HG02588 (cell line): ENCODE data around the gene EIF4A3.

Source experiments
- ATAC-seq: cut with Tn5 transposase; IDR thresholded peaks from one replicate; pipeline ENCODE4 v1.9.1; 2021; ENCODE audit warnings: mild to moderate bottlenecking, moderate library complexity; ENCODE audit not compliant: unreplicated experiment

Gene EIF4A3

GRCh38 chr17:80138856-80139426, 8.0 kb downstream of the EIF4A3 start:
- no peak for ATAC-seq

GRCh38 chr17:80137131-80137530, 9.8 kb downstream of the EIF4A3 start:
- no peak for ATAC-seq

- no peak for ATAC-seq
Observed at GRCh38 chr17:80133626-80133970, 13.3 kb downstream of the EIF4A3 start.

GRCh38 chr17:80132906-80133625, 13.9 kb downstream of the EIF4A3 start:
- no peak for ATAC-seq

GRCh38 chr17:80130992-80131391, 15.9 kb downstream of the EIF4A3 start:
- no peak for ATAC-seq

- ATAC-seq = no peak
Observed at GRCh38 chr17:80129006-80129565, 17.8 kb downstream of the EIF4A3 start.

- no peak for ATAC-seq
Observed at GRCh38 chr17:80126449-80126715, 20.5 kb downstream of the EIF4A3 start.

GRCh38 chr17:80125656-80126448, 21.1 kb downstream of the EIF4A3 start:
- no peak for ATAC-seq

- no peak for ATAC-seq
Observed at GRCh38 chr17:80124351-80124981, 22.5 kb downstream of the EIF4A3 start.

- no peak for ATAC-seq
Observed at GRCh38 chr17:80123791-80124190, 23.1 kb downstream of the EIF4A3 start.

GRCh38 chr17:80122926-80123505, 23.9 kb downstream of the EIF4A3 start:
- ATAC-seq = no peak

- no peak for ATAC-seq
Observed at GRCh38 chr17:80122026-80122575, 24.8 kb downstream of the EIF4A3 start.

- no peak for ATAC-seq
Observed at GRCh38 chr17:80119839-80120238, 27.1 kb downstream of the EIF4A3 start.

GRCh38 chr17:80119271-80119791, 27.6 kb downstream of the EIF4A3 start:
- ATAC-seq = no peak

GRCh38 chr17:80118601-80119270, 28.2 kb downstream of the EIF4A3 start:
- no peak for ATAC-seq

- no peak for ATAC-seq
Observed at GRCh38 chr17:80117491-80118401, 29.2 kb downstream of the EIF4A3 start.

- ATAC-seq = no peak
Observed at GRCh38 chr17:80116921-80117380, 30.0 kb downstream of the EIF4A3 start.

GRCh38 chr17:80116276-80116920, 30.5 kb downstream of the EIF4A3 start:
- no peak for ATAC-seq
